ENCODE measurements around the gene RUNX1. TPM values are rescaled to one million over a fixed set of nuclear protein-coding genes. Genes with fewer than 3 reads are reported as not detected.

The RUNX1 gene
- total RNA-seq, 1 experiment from 2014 or later: 86.2 TPM

GRCh38 chr21:35044770-35045541 lies 4.1 kb downstream of the RUNX1 start:
- Mint-ChIP-seq H3K4me3 (ENCODE audit: unreplicated experiment) (no peak overlapping the region), H3K4me1 (ENCODE audit: insufficient read depth, unreplicated experiment) (peaks cover 34% of the 10 kb centered on the region), H3K27me3 (ENCODE audit: insufficient read depth, unreplicated experiment) (no peaks in the 10 kb centered on the region), H3K27ac (ENCODE audit: low read depth, unreplicated experiment) (no peak overlapping the region), H3K36me3 (ENCODE audit: insufficient read depth, unreplicated experiment) (no peaks in the 10 kb centered on the region), H3K9me3 (ENCODE audit: unreplicated experiment) (no peaks in the 10 kb centered on the region)
- intact Hi-C loops (cut with micrococcal nuclease): loop anchor here (5.0 kb wide), 1 partner anchor 138 kb away; no protein-coding TSS in a partner anchor
- no peak for DNase-seq (ENCODE audit: unreplicated experiment)
- POLR2A ChIA-PET: no interaction called here
- CTCF ChIA-PET: interaction anchor here (1.1 kb wide), 1 partner anchor 795 kb away, joined by 4 read pairs; no protein-coding TSS in a partner anchor
- no TSS peak for BruUV-seq (replicated peaks)
- no peak for TF ChIP-seq CTCF (IDR thresholded peaks at IDR 0.05; ENCODE audit: unreplicated experiment)

GRCh38 chr21:35044128-35044527 lies 5.0 kb downstream of the RUNX1 start:
- intact Hi-C loops (cut with micrococcal nuclease): no loop called here
- no peak for DNase-seq (ENCODE audit: unreplicated experiment)
- Mint-ChIP-seq H3K4me1 (ENCODE audit: insufficient read depth, unreplicated experiment) (peaks cover 28% of the 10 kb centered on the region), H3K27ac (ENCODE audit: low read depth, unreplicated experiment) (no peak overlapping the region), H3K4me3 (ENCODE audit: unreplicated experiment) (no peak overlapping the region), H3K36me3 (ENCODE audit: insufficient read depth, unreplicated experiment) (no peaks in the 10 kb centered on the region), H3K27me3 (ENCODE audit: insufficient read depth, unreplicated experiment) (no peaks in the 10 kb centered on the region), H3K9me3 (ENCODE audit: unreplicated experiment) (no peaks in the 10 kb centered on the region)
- no TSS peak for BruUV-seq (replicated peaks)
- CTCF ChIA-PET: interaction anchor here (0.6 to 1.1 kb wide), 2 partner anchors 13 to 796 kb away, joined by 4 read pairs; no protein-coding TSS in a partner anchor
- POLR2A ChIA-PET: no interaction called here
- no peak for TF ChIP-seq CTCF (IDR thresholded peaks at IDR 0.05; ENCODE audit: unreplicated experiment)

GRCh38 chr21:35043549-35043948 lies 5.6 kb downstream of the RUNX1 start:
- H3K9me3 Mint-ChIP-seq (ENCODE audit: unreplicated experiment): no peaks in the 10 kb centered on the region
- H3K27ac Mint-ChIP-seq (ENCODE audit: low read depth, unreplicated experiment): no peak overlapping the region
- no peak overlapping the region for H3K4me3 Mint-ChIP-seq (ENCODE audit: unreplicated experiment)
- BruUV-seq (replicated peaks): no TSS peak
- H3K4me1 Mint-ChIP-seq (ENCODE audit: insufficient read depth, unreplicated experiment): peaks cover 25% of the 10 kb centered on the region
- no peak for TF ChIP-seq CTCF (IDR thresholded peaks at IDR 0.05; ENCODE audit: unreplicated experiment)
- peaks cover 4% of the 10 kb centered on the region for H3K36me3 Mint-ChIP-seq (ENCODE audit: insufficient read depth, unreplicated experiment)
- ChIA-PET POLR2A (interaction anchor here (0.7 kb wide), 1 partner anchor 1621 kb away, joined by 3 read pairs; no protein-coding TSS in a partner anchor), CTCF (interaction anchor here (0.6 to 1.1 kb wide), 3 partner anchors 13 to 797 kb away, joined by 3 to 4 read pairs (median 4); no protein-coding TSS in a partner anchor)
- H3K27me3 Mint-ChIP-seq (ENCODE audit: insufficient read depth, unreplicated experiment): no peaks in the 10 kb centered on the region
- intact Hi-C loops (cut with micrococcal nuclease): no loop called here
- no peak for DNase-seq (ENCODE audit: unreplicated experiment)

- peaks cover 6% of the 10 kb centered on the region for H3K36me3 Mint-ChIP-seq (ENCODE audit: insufficient read depth, unreplicated experiment)
- H3K4me1 Mint-ChIP-seq (ENCODE audit: insufficient read depth, unreplicated experiment): peaks cover 18% of the 10 kb centered on the region
These were observed 6.3 kb downstream of the RUNX1 start for GRCh38 chr21:35042836-35043235.

More at GRCh38 chr21:35042836-35043235, 6.3 kb downstream of the RUNX1 start:
- TF ChIP-seq CTCF (IDR thresholded peaks at IDR 0.05; ENCODE audit: unreplicated experiment): no peak
- ChIA-PET POLR2A (no interaction called here), CTCF (interaction anchor here (0.7 to 0.9 kb wide), 2 partner anchors 297 to 953 kb away, joined by 3 read pairs; no protein-coding TSS in a partner anchor)
- BruUV-seq (replicated peaks): no TSS peak
- Mint-ChIP-seq H3K27me3 (ENCODE audit: insufficient read depth, unreplicated experiment) (no peaks in the 10 kb centered on the region), H3K4me3 (ENCODE audit: unreplicated experiment) (no peak overlapping the region), H3K9me3 (ENCODE audit: unreplicated experiment) (no peaks in the 10 kb centered on the region), H3K27ac (ENCODE audit: low read depth, unreplicated experiment) (no peak overlapping the region)
- DNase-seq (ENCODE audit: unreplicated experiment): no peak
- intact Hi-C loops (cut with micrococcal nuclease): no loop called here
